GM12878 (cell line): ENCODE measurements around the gene FRMD8. TPM values are rescaled to one million over a fixed set of nuclear protein-coding genes. Genes with fewer than 3 reads are reported as not detected.

ENCODE experiments used
- BRCA1 ChIP-seq: IDR thresholded peaks from 2 replicates; pipeline ENCODE4 v1.6.1; 2011; ENCODE audit warnings: low read depth, low read length, improper control_type of control experiment
- CHD1 ChIP-seq: IDR thresholded peaks from 2 replicates; pipeline ENCODE4 v1.6.1; 2012; ENCODE audit warnings: low read depth, low read length, improper control_type of control experiment
- CREB1 ChIP-seq: IDR thresholded peaks from 2 replicates; pipeline ENCODE4 v1.6.1; 2012; ENCODE audit warnings: low read depth, mild to moderate bottlenecking, inconsistent platforms
- CTCF ChIP-seq, 3 experiments: IDR thresholded peaks in 2 of 3; conservative IDR thresholded peaks in 1 of 3; 2 replicates each; pipeline ENCODE4 v1.5.1; 2011; ENCODE audit warnings: low read depth in 3 of 3, low read length in 3 of 3, mild to moderate bottlenecking in 3 of 3, control low read depth in 2 of 3, moderate library complexity in 2 of 3, inconsistent platforms in 1 of 3, mixed read lengths in 1 of 3; ENCODE audit not compliant: control insufficient read depth in 2 of 3, insufficient read depth in 1 of 3; ENCODE audit errors: extremely low read depth in 1 of 3
- EED ChIP-seq: sonication (generic); IDR thresholded peaks from 2 replicates; pipeline ENCODE4 v1.6.1; 2016; ENCODE audit warnings: antibody characterized with exemption, low read depth
- ETV6 ChIP-seq, 2 experiments: fragments of 450-650 bp in 1 of 2; IDR thresholded peaks in 1 of 2; conservative IDR thresholded peaks in 1 of 2; 2 replicates each; pipeline ENCODE4 v1.6.1; 2014; ENCODE audit warnings: antibody characterized with exemption in 1 of 2, borderline replicate concordance in 1 of 2, low read depth in 1 of 2, mild to moderate bottlenecking in 1 of 2, moderate library complexity in 1 of 2
- IRF3 ChIP-seq: fragments of 450-650 bp; IDR thresholded peaks from 2 replicates; pipeline ENCODE4 v1.6.1; 2014; ENCODE audit warnings: mild to moderate bottlenecking
- IRF4 ChIP-seq: IDR thresholded peaks from 2 replicates; pipeline ENCODE4 v1.6.1; 2011; ENCODE audit warnings: low read depth, low read length
- MEF2A ChIP-seq: IDR thresholded peaks from 2 replicates; pipeline ENCODE4 v1.6.1; 2011; ENCODE audit warnings: low read depth, mild to moderate bottlenecking, low read length, moderate library complexity; ENCODE audit not compliant: insufficient read depth
- MEF2B ChIP-seq: fragments of 450-650 bp; IDR thresholded peaks from 2 replicates; pipeline ENCODE4 v1.6.1; 2018; ENCODE audit warnings: mild to moderate bottlenecking, moderate library complexity; ENCODE audit not compliant: partially characterized antibody, poor library complexity, severe bottlenecking
- MXI1 ChIP-seq: fragments of 150-350 bp; IDR thresholded peaks from 2 replicates; pipeline ENCODE4 v1.6.1; 2011; ENCODE audit warnings: low read depth, mild to moderate bottlenecking, inconsistent platforms, low read length, improper control_type of control experiment
- NFXL1 ChIP-seq: fragments of 450-650 bp; IDR thresholded peaks from 2 replicates; pipeline ENCODE4 v1.6.1; 2017; ENCODE audit warnings: antibody characterized with exemption, mild to moderate bottlenecking, borderline replicate concordance
- NFYB ChIP-seq: IDR thresholded peaks from 2 replicates; pipeline ENCODE4 v1.6.1; 2011; ENCODE audit warnings: low read depth, mild to moderate bottlenecking, low read length, improper control_type of control experiment, moderate library complexity; ENCODE audit not compliant: insufficient read depth
- NRF1 ChIP-seq: conservative IDR thresholded peaks from 2 replicates; pipeline ENCODE4 v1.6.1; 2011; ENCODE audit warnings: mild to moderate bottlenecking, low read depth, low read length, improper control_type of control experiment
- POLR2A ChIP-seq: IDR thresholded peaks from 2 replicates; pipeline ENCODE4 v1.6.1; 2011; ENCODE audit warnings: low read depth, mild to moderate bottlenecking, low read length
- SIX5 ChIP-seq: IDR thresholded peaks from 2 replicates; pipeline ENCODE4 v1.6.1; 2011; ENCODE audit warnings: mild to moderate bottlenecking, low read depth, low read length, moderate library complexity; ENCODE audit not compliant: severe bottlenecking
- SKIL ChIP-seq: fragments of 450-650 bp; IDR thresholded peaks from 2 replicates; pipeline ENCODE4 v1.6.1; 2017; ENCODE audit warnings: mild to moderate bottlenecking, low read depth, inconsistent platforms; ENCODE audit not compliant: poor library complexity, severe bottlenecking
- WRNIP1 ChIP-seq: IDR thresholded peaks from 2 replicates; pipeline ENCODE4 v1.6.1; 2011; ENCODE audit warnings: low read depth, low read length, improper control_type of control experiment, borderline replicate concordance
- ZNF24 ChIP-seq: fragments of 450-650 bp; IDR thresholded peaks from 2 replicates; pipeline ENCODE4 v1.6.1; 2017; ENCODE audit warnings: antibody characterized with exemption, mild to moderate bottlenecking
- ZNF274 ChIP-seq: IDR thresholded peaks from one replicate; pipeline ENCODE4 v1.8.0; 2011; ENCODE audit not compliant: insufficient read length, insufficient read depth
- ZSCAN29 ChIP-seq: fragments of 450-650 bp; IDR thresholded peaks from 2 replicates; pipeline ENCODE4 v1.6.1; 2017; ENCODE audit warnings: mild to moderate bottlenecking, moderate library complexity
- polyA plus RNA-seq, 11 experiments: library from polyadenylated mRNA; depleted of rRNA in 4 of 11; unstranded in 6 of 11; stranded (reverse) in 5 of 11; fragments of >200 nt; fragmentation: Nextera tagmentation in 4 of 11; fragmentation: Illumina TruSeq in 1 of 11; extraction: Ambion mirVana in 4 of 11; extraction: Trizol in 1 of 11; gene quantifications; 1 replicate in 1 of 11; 2 replicates in 10 of 11; pipeline versions ENCODE4 v1.2.1 to v1.2.3, GENCODE V29; 2011 to 2016; ENCODE audit warnings: inconsistent platforms in 2 of 11, missing spikeins in 2 of 11, low read depth in 1 of 11
- total RNA-seq, 4 experiments: library from RNA; depleted of rRNA in 3 of 4; stranded (reverse); fragments of >200 nt in 3 of 4; fragmentation: Illumina TruSeq in 1 of 4; extraction: Trizol in 1 of 4; gene quantifications; 2 replicates each; pipeline versions ENCODE4 v1.2.1 to v1.2.3, GENCODE V29; 2013 to 2021

Gene FRMD8
- total and polyA plus RNA-seq, 10 of the 15 experiments (the other 5 are each of a cell fraction or from before 2014, with no cell fraction given), result 8.3 to 69.4 (median 28.0) TPM

- TF ChIP-seq WRNIP1, result peak; percentile 76; the same call in 1 of the 2 replicates
- peak; percentile 46; the same call in 1 of the 2 replicates for TF ChIP-seq EED
- peak; percentile 39 for TF ChIP-seq MXI1
- no peak for TF ChIP-seq ZNF24
- TF ChIP-seq ETV6 (conservative IDR thresholded peaks at IDR 0.05 in 1 of 2, IDR thresholded peaks at IDR 0.05 in 1 of 2; ENCODE audit: borderline replicate concordance in 1 of 2, low read depth in 1 of 2), result no peak
- no peak for TF ChIP-seq SKIL
- no peak for TF ChIP-seq IRF4
- TF ChIP-seq MEF2B, result no peak
- no peak for TF ChIP-seq NFYB
- TF ChIP-seq ZNF274, result no peak
- TF ChIP-seq CTCF (IDR thresholded peaks at IDR 0.05 in 2 of 3, conservative IDR thresholded peaks at IDR 0.05 in 1 of 3; ENCODE audit: control insufficient read depth in 2 of 3, extremely low read depth in 1 of 3, insufficient read depth in 1 of 3, low read depth in 3 of 3, low read length in 3 of 3), result no peak
- TF ChIP-seq MEF2A, result no peak
- TF ChIP-seq BRCA1, result no peak
- TF ChIP-seq POLR2A, result peak; percentile 87
- TF ChIP-seq NRF1, result no peak
- TF ChIP-seq ZSCAN29, result no peak
- TF ChIP-seq CHD1, result no peak
- TF ChIP-seq CREB1, result no peak
- TF ChIP-seq IRF3, result no peak
- TF ChIP-seq SIX5, result no peak
- no peak for TF ChIP-seq NFXL1
Observed at GRCh38 chr11:65426839-65427690, 40.6 kb downstream of the FRMD8 start (continued).
